OCI-LY7 (cell line): ENCODE results near the gene OSBPL3. TPM values are rescaled to one million over a fixed set of nuclear protein-coding genes. Genes with fewer than 3 reads are reported as not detected.

Experiments
- BruUV-seq: library from RNA; stranded (reverse); fragments of 400-500 nt; replicated peaks from 2 replicates; lab custom pipeline; 2021; lab: Mats Ljungman, UMichigan
- CTCF ChIA-PET: fragments of 300-600 bp; sonication (Branson Sonifier 250); formaldehyde crosslinking; loops from one replicate; lab custom pipeline; 2022; ENCODE audit warnings: antibody characterized with exemption; ENCODE audit not compliant: unreplicated experiment; lab: Charles Lee
- POLR2A ChIA-PET: fragments of 300-600 bp; sonication (Branson Sonifier 250); formaldehyde crosslinking; loops from one replicate; lab custom pipeline; 2022; ENCODE audit warnings: antibody characterized with exemption; lab: Charles Lee
- DNase-seq: peaks from one replicate; pipeline ENCODE4 v3.0.0-alpha.2; 2015; ENCODE audit warnings: low spot score
- H2AFZ ChIP-seq: fragments of 200-600 bp; sonication (generic), shearing (Covaris generic); 2 replicates; pipeline ENCODE4 v1.6.1; 2014; ENCODE audit warnings: mild to moderate bottlenecking, antibody characterized with exemption, low read length, moderate library complexity
- H3K27ac ChIP-seq: fragments of 200-600 bp; sonication (generic); 2 replicates; pipeline ENCODE4 v1.5.1; 2014; ENCODE audit warnings: mixed run types, low read depth, mild to moderate bottlenecking, moderate library complexity, low read length, inconsistent platforms; ENCODE audit not compliant: poor library complexity, severe bottlenecking
- H3K36me3 ChIP-seq: fragments of 200-600 bp; sonication (generic); 2 replicates; pipeline ENCODE4 v1.6.1; 2014; ENCODE audit warnings: mild to moderate bottlenecking, antibody characterized with exemption, low read length, moderate library complexity, mixed read lengths; ENCODE audit not compliant: insufficient read depth
- H3K4me1 ChIP-seq: fragments of 200-600 bp; sonication (generic); 2 replicates; pipeline ENCODE4 v1.5.1; 2014; ENCODE audit warnings: mild to moderate bottlenecking, low read length; ENCODE audit not compliant: insufficient read depth, poor library complexity, severe bottlenecking
- H3K4me2 ChIP-seq: fragments of 200-600 bp; sonication (generic); 2 replicates; pipeline ENCODE4 v1.6.1; 2014; ENCODE audit warnings: mild to moderate bottlenecking, low read length
- H3K4me3 ChIP-seq: fragments of 200-600 bp; sonication (generic); 2 replicates; pipeline ENCODE4 v1.5.1; 2014; ENCODE audit warnings: mild to moderate bottlenecking, low read depth, low read length; ENCODE audit not compliant: poor library complexity, severe bottlenecking
- H3K79me2 ChIP-seq: fragments of 200-600 bp; sonication (generic); 2 replicates; pipeline ENCODE4 v1.6.1; 2016; ENCODE audit warnings: low read depth, mild to moderate bottlenecking, low read length, moderate library complexity, mixed read lengths; ENCODE audit not compliant: insufficient read depth
- H3K9me2 ChIP-seq: fragments of 200-600 bp; sonication (generic); 2 replicates; pipeline ENCODE4 v1.6.1; 2016; ENCODE audit warnings: mild to moderate bottlenecking, low read length, mixed read lengths; ENCODE audit not compliant: insufficient read depth
- H3K9me3 ChIP-seq: fragments of 200-600 bp; sonication (generic); 2 replicates; pipeline ENCODE4 v1.6.1; 2014; ENCODE audit warnings: mild to moderate bottlenecking, mixed run types, low read length, mixed read lengths
- H4K20me1 ChIP-seq: fragments of 200-600 bp; sonication (generic); 2 replicates; pipeline ENCODE4 v1.6.1; 2014; ENCODE audit warnings: mild to moderate bottlenecking, antibody characterized with exemption, low read length, moderate library complexity, mixed read lengths; ENCODE audit not compliant: insufficient read depth
- EZH2phosphoT487 ChIP-seq: fragments of 200-600 bp; sonication (generic); IDR thresholded peaks from 2 replicates; pipeline ENCODE4 v1.6.1; 2018; ENCODE audit warnings: low read depth, borderline replicate concordance, mild to moderate bottlenecking, mixed run types, antibody characterized with exemption, low read length, moderate library complexity, mixed read lengths
- intact Hi-C: fragments of 100-400 bp; cut with micrococcal nuclease; formaldehyde crosslinking; loops from one replicate; pipeline ENCODE4 v1.10.0; 2022; ENCODE audit not compliant: unreplicated experiment
- total RNA-seq, 2 experiments: library from RNA; depleted of rRNA in 1 of 2; stranded (reverse); fragments of >200 nt in 1 of 2; shearing (Covaris generic) in 1 of 2; gene quantifications; 2 replicates each; pipeline ENCODE4 v1.2.3, GENCODE V29; 2014 to 2022
- TF ChIP-seq, protein P1 (sequence below): fragments of 200-600 bp; sonication (generic); conservative IDR thresholded peaks from 2 replicates; pipeline ENCODE4 v1.5.1; 2014; ENCODE audit warnings: mild to moderate bottlenecking, antibody characterized with exemption, low read length, moderate library complexity, mixed read lengths

OSBPL3 gene
- total RNA-seq, 2 experiments from 2014 or later, result 28.7 to 79.9 TPM

DNA sequence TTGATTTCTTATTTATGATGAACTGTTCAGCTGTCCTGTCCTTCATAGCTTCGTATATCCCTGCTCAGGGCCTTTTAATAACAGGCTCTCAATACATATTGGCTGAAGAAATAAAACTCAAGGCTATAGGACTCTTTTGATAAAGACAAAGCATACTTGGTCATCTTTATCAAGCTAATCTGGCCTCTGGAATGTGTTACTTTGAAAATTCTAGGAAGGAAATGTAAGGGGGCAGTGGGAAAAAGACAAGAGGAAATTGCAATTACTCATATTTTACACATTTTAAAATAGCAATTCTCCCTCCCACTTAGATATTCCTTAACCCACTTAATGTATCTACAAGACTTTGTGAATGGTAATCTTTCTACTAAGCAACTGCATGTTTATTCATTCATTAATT, 94.3 kb downstream of the OSBPL3 start:
- no peaks in the 10 kb centered on the region for H3K9me3 ChIP-seq
- no peak overlapping the region for H2AFZ ChIP-seq
- ChIA-PET POLR2A (interaction anchor here (0.8 to 12.6 kb wide), 8 partner anchors 8 to 50 kb away, joined by 3 to 176 read pairs (median 6); no protein-coding TSS in a partner anchor), CTCF (interaction anchor here (1.1 kb wide), 1 partner anchor 65 kb away, joined by 3 read pairs; no protein-coding TSS in a partner anchor)
- no peaks in the 10 kb centered on the region for H3K9me2 ChIP-seq
- peaks cover 66% of the 10 kb centered on the region for H3K4me1 ChIP-seq
- H3K36me3 ChIP-seq, result peaks cover 68% of the 10 kb centered on the region
- no peak overlapping the region for H3K4me3 ChIP-seq
- H3K79me2 ChIP-seq, result peaks cover 36% of the 10 kb centered on the region; the same call in 1 of the 2 replicates
- no peak for DNase-seq
- H3K4me2 ChIP-seq, result peak overlapping the region; percentile 14; the same call in 1 of the 2 replicates
- TF ChIP-seq, protein P1, sequence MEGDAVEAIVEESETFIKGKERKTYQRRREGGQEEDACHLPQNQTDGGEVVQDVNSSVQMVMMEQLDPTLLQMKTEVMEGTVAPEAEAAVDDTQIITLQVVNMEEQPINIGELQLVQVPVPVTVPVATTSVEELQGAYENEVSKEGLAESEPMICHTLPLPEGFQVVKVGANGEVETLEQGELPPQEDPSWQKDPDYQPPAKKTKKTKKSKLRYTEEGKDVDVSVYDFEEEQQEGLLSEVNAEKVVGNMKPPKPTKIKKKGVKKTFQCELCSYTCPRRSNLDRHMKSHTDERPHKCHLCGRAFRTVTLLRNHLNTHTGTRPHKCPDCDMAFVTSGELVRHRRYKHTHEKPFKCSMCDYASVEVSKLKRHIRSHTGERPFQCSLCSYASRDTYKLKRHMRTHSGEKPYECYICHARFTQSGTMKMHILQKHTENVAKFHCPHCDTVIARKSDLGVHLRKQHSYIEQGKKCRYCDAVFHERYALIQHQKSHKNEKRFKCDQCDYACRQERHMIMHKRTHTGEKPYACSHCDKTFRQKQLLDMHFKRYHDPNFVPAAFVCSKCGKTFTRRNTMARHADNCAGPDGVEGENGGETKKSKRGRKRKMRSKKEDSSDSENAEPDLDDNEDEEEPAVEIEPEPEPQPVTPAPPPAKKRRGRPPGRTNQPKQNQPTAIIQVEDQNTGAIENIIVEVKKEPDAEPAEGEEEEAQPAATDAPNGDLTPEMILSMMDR, result no peak
- TF ChIP-seq EZH2phosphoT487, result no peak
- intact Hi-C loops, result no loop called here
- no peaks in the 10 kb centered on the region for H4K20me1 ChIP-seq
- no TSS peak for BruUV-seq
- peak overlapping the region; percentile 71 for H3K27ac ChIP-seq

DNA sequence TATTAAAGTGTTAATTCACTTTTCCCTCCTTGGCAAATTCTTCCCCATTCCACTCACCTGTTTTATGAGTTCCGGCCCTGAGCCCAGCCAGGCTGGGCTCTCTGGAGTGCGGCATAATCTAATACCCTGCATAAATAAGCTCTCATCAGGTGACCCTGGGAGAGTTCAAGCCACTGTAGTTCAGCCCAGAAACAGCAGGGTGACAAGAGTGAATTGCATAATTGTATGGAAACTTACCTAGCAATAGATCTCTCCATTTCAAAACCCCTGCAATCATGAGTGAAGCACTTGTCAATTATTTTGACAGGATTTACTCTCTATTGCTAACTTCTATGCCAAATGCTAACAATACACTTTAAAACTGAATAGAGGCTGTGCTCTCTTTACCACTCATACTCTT, 94.7 kb downstream of the OSBPL3 start:
- Histone ChIP-seq H3K79me2 (peaks cover 40% of the 10 kb centered on the region; the same call in 1 of the 2 replicates), H3K4me3 (no peak overlapping the region), H3K4me1 (peaks cover 71% of the 10 kb centered on the region), H3K9me3 (no peaks in the 10 kb centered on the region), H4K20me1 (no peaks in the 10 kb centered on the region), H2AFZ (no peak overlapping the region), H3K9me2 (no peaks in the 10 kb centered on the region), H3K36me3 (peaks cover 64% of the 10 kb centered on the region), H3K27ac (peak overlapping the region; percentile 71), H3K4me2 (peak overlapping the region; percentile 14; the same call in 1 of the 2 replicates)
- no peak for DNase-seq
- CTCF ChIA-PET, result interaction anchor here (1.1 to 2.7 kb wide), 2 partner anchors 9 to 64 kb away, joined by 3 to 10 read pairs; no protein-coding TSS in a partner anchor
- intact Hi-C loops, result no loop called here
- TF ChIP-seq EZH2phosphoT487, result no peak
- TF ChIP-seq, protein P1, result no peak
- no TSS peak for BruUV-seq
- POLR2A ChIA-PET, result interaction anchor here (1.1 to 12.6 kb wide), 7 partner anchors 7 to 50 kb away, joined by 3 to 176 read pairs (median 6); no protein-coding TSS in a partner anchor

- Histone ChIP-seq H3K4me1 (peaks cover 80% of the 10 kb centered on the region), H3K27ac (peak overlapping the region; percentile 71), H2AFZ (no peak overlapping the region), H3K36me3 (peaks cover 55% of the 10 kb centered on the region), H3K4me3 (no peak overlapping the region), H4K20me1 (no peaks in the 10 kb centered on the region), H3K9me2 (no peaks in the 10 kb centered on the region), H3K4me2 (peak overlapping the region; percentile 63), H3K9me3 (no peaks in the 10 kb centered on the region), H3K79me2 (peaks cover 49% of the 10 kb centered on the region; the same call in 1 of the 2 replicates)
- ChIA-PET POLR2A (interaction anchor here (1.2 to 12.6 kb wide), 5 partner anchors 10 to 101 kb away, joined by 5 to 176 read pairs (median 7); no protein-coding TSS in a partner anchor), CTCF (interaction anchor here (0.6 to 2.7 kb wide), 3 partner anchors 10 to 69 kb away, joined by 3 to 10 read pairs (median 7); no protein-coding TSS in a partner anchor)
- TF ChIP-seq EZH2phosphoT487, result no peak
- TF ChIP-seq, protein P1, result no peak
- intact Hi-C loops, result no loop called here
- DNase-seq, result no peak
- BruUV-seq, result no TSS peak
Observed at GRCh38 chr7:24884401-24884800, 95.6 kb downstream of the OSBPL3 start.
